NCI-H1694 (cell line): ENCODE measurements around the gene GPSM1.
A peak's percentile ranks its signal among the peaks of the same experiment; 100 is the strongest.
"Not testable (repeated sequence)": the region's sequence is repeated elsewhere in the genome, so short reads cannot be mapped to it uniquely, and the experiment has no call there.

ENCODE experiments used
- DNase-seq: peaks from one replicate; lab custom pipeline; 2025; lab: John Stamatoyannopoulos, UW

Gene GPSM1

DNA sequence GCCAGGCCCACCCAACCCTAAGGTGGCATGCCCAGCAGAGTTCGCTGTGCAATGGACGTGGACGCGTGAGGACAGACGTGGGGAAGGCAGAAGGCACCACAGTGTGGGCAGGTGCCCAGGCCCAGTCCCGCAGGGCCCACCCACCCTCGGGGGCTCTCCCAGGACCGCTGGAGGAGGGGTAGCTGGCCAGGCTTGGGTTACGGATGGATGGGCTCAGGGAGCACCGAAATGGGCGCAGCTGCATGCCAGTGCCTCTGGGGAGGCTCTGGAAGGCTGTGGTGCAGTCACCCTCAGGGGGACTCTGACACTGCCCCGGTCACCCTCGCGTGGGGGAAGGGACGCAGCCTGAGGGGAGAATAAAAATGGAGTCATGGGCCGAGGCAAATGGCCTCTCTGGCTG is 9.6 kb upstream of the GPSM1 start:
- no peak for DNase-seq

GRCh38 chr9:136318111-136318775 is 9.1 kb upstream of the GPSM1 start:
- no peak for DNase-seq

DNA sequence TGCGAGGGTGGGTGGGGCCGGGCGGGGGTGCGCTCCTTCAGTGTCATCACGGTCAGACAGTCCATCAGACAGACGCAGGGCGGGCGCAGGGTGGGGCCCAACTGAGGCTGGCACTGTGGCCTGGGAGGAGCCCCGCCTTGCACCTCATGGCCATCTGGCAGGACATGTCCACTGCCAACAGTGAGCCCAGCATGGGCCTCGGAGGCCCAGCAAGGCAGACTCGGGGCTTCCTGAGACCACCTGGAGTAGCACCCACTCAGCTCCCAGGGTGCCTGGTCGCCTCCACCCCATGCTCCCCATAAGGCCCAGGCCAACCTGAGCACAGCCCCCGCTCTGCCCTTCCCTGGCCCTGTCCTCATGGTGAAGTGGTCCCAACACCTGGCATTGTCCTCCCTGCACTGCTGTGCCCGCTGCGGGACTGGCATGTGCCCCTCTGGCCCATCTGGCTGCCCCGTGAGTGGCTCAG is 8.5 kb upstream of the GPSM1 start:
- DNase-seq, result no peak

DNA sequence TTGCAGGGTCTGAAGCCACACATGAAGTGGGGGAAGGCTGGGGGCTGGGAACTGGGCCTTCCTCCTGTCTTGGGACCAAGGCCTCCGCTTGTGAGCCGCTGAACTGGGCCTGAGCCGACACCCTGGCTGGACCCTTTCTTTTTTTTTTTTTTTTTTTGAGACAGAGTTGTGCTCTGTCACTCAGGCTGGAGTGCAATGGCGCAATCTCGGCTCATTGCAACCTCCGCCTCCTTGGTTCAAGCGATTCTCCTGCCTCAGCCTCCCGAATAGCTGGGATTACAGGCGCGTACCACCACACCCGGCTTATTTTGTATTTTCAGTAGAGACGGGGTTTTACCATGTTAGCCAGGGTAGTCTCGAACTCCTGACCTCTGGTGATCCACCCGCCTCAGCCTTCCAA is 8.1 kb upstream of the GPSM1 start:
- DNase-seq, result not testable (repeated sequence)

GRCh38 chr9:136319955-136320354 is 7.4 kb upstream of the GPSM1 start:
- not testable (repeated sequence) for DNase-seq

DNA sequence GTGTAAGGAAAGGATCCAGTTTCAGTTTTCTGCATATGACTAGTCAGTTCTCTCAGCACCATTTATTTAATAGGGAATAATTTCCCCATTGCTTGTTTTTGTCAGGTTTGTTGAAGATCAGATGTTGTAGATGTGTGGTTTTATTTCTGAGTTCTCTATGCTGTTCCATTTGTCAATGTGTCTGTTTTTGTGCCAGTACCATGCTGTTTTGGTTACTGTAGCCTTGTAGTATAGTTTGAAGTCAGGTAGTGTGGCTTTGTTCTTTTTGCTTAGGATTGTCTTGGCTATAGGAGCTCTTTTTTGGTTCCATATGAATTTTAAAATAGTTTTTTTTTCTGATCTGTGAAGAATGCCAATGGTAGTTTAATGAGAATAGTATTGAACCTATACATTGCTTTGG is 6.4 kb upstream of the GPSM1 start:
- DNase-seq, result not testable (repeated sequence)

GRCh38 chr9:136321561-136321960 is 5.8 kb upstream of the GPSM1 start:
- DNase-seq, result no peak

GRCh38 chr9:136322756-136323330 is 4.5 kb upstream of the GPSM1 start:
- no peak for DNase-seq

GRCh38 chr9:136323371-136323789 is 4.0 kb upstream of the GPSM1 start:
- DNase-seq, result peak; percentile 54

DNA sequence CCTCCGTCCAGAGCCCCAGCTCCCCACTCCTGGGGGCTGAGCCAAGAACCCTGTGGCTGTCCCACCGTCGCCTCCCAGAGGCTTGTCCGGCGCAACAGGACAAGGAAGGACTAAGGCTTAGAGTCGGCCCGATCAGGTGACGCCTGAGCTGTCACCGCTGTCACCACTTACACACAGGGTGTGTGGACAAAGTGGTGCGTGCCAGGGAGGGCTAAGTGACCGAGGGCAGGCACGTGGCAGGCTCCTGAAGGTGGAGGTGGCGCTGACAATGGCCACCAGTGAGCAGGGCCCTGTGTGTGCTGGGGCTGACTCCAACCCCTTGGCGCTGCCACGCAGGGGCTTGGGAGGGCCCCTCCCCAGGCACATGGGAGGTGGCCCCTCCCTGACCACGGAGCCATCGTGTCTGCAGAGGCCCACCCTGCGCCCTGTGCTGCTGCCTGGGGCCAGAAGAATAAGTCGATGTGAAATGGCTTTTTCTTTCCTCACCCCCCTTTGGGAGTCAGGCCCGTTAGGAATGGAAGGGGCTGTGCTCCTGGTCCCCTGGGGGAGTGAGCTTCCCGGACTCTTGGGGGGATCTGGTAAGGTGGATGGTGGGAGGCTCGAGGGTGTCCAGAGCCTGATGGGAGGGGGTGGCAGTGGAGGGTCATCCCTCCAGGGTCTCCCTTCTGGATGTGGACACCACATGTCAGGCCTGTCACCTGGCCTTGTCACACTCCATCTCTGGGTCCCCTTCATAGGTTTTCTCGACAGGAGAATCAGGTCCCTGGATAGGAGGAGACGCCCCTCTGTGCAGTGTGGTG is 2.6 kb upstream of the GPSM1 start:
- DNase-seq, result no peak

GRCh38 chr9:136325358-136325757 is 2.0 kb upstream of the GPSM1 start:
- DNase-seq, result no peak

DNA sequence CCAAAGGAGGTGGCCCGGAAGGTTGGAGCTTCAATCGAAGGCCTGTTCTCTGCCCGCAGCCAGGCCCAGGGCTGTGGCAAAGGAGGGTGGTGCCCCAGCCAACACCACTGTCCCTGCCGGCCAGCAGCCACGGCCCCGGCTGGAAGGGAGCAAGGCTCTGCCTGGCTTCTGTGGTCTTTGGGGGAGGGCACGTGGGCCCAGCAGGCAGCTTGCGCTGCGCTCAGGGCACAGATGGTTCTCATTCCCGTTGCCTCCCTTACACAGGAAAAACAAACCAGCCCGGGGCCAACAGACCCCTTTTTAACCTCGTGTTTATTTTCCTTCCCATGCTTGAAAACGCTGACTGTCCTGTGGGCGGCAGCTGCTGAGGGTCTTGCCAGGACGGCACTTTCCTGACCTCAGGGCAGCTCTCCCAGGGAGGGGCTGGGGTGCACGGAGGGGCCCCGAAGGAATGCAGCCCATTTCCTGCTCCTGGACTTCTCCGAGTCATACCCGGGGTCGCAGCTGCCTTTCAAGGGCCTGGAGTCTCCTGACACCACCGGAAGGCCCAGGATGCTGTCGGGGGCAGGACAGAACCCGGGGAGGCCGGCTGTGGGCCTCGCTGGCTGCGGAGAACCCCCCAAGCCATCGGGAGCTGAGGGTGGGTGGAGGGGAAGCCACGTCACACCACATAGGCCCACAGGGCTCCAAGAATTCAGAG is 1.1 kb upstream of the GPSM1 start:
- peak; percentile 58 for DNase-seq

- no peak for DNase-seq
Observed at GRCh38 chr9:136326761-136327303, 507 bp upstream of the GPSM1 start.

- no peak for DNase-seq
Observed at GRCh38 chr9:136328011-136328621, 777 bp downstream of the GPSM1 start.

DNA sequence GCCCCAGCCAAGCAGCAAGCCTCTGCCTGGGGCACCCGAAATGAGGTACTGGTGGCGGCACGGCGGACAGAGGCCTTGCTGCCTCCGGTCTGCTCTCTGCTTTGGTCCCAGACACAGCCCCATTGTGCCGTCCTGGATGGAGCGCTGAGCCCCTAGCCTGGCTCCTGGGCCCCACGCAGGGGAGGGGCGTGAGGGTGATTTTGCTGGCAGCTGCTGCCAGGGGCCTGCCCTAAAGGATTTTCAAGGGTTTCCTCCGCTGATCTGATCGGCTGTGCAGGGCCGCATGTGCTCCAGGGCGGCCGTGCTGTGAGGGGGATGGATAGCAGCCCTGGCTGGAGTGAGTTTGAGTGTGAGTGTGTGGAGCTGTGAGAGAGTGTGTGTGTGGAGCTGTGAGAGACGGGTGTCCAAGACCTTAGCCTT is 1.3 kb downstream of the GPSM1 start:
- no peak for DNase-seq

DNA sequence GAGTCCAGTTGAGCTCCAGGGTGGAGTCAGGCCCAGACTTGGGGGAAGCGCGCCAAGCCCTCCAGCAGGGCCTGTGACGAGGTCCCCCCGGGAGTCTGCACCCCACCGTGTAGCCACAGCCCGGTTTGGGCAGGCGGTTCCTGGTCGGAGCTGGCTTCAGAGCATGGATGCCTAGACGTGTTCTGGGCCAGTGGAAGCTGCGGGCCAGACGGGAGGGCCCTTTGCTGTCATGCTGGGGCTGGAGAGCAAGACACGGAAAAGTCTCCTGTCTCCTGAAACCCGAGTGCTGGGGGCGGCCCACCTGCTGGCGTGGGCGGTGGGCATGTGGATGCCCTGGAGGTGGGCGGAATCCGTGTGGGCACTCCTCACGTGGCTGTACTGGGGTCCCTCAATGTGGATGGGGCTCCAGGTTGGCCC is 1.9 kb downstream of the GPSM1 start:
- DNase-seq, result no peak

DNA sequence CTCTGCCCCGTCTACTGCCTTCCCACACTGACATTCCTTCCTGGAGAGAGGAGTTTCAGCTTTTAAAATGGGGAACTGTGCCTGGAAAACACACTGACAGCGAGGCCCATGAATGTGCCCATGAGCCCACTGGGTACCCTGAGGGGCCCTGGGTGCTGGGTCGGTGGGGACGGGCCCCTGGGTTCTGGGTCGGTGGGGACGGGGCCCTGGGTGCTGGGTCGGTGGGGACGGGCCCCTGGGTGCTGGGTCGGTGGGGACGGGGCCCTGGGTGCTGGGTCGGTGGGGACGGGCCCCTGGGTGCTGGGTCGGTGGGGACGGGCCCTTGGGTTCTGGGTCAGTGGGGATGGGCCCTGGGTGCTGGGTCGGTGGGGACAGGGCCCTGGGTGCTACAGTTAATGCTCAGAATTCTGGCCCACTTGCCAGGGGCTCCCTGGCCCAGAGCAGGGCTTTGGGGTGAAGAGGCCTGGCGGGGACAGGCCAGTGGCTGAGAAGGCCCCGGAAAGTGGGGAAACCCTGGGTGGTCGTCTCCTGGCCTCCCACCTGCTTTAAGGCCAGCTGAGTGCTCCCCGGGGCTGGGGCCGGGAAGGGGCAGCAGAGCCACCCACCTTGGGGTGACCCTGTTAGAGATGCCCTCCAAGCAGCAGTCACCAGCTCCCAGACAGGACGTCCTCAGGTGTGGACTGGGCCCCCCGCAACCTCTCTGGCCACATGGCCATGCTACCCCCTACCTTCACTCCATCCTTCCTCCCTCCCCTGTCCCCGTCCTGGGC is 2.5 kb downstream of the GPSM1 start:
- no peak for DNase-seq

DNA sequence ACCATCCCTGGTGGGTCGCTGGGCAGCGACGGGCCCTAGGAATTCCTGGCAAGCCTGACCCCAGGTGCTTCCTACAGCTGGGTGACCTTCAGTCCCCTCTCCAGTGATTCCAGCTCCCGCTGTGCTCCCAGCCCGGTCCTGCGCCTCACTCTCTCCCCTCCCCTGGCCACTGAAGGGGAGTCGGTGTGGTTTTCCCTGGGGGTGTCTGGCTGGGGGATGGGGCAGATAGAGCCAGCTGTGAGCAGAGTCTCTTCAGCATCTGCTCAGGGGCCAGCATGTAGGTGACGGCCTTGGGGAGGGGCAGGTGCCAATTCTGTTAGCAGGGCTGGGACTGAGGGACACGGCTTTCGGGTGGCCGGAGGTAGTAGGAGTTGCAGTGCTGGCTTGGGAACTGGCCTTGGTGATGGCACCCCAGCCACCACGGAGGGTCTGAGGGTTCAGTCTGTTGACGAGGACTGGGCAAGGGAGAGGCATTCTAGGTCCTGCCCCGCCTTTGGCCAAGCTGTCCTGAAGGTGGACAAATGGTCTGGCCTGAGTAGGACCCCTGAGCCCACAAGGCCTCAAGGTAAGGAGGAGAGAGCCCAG is 3.2 kb downstream of the GPSM1 start:
- no peak for DNase-seq

DNA sequence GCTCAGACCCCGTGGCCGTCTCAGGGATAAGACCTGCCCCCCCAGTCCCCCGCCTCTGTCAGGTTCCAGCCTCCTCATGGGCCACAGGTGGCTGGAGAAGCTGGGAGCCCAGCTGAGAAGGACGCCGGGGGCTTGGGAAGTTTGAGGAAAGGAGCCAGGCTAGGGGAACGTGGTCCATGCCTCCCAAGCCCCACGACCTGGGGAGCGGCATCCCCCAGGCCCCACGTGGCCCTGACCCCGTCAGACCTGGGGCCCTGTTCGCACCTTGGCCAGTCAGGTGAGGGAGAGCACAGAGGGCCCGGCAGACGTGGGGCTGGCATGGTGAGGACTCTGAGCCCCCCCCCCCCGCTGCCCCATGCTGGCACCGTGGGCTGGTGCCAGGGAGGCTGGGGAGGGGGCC is 3.7 kb downstream of the GPSM1 start:
- DNase-seq, result no peak
